OCI-LY3 (cell line): ENCODE measurements around the gene PRKCE.

Experiments used
- H2AFZ ChIP-seq: fragments of 200-600, 300-600 bp; shearing (Covaris generic); 2 replicates; pipeline ENCODE4 v1.6.0; 2014; ENCODE audit warnings: antibody characterized with exemption, low read depth, low read length
- H3K27ac ChIP-seq: fragments of 200-600, 300-600 bp; sonication (generic); 2 replicates; pipeline ENCODE4 v1.5.1; 2014; ENCODE audit warnings: mild to moderate bottlenecking, low read length, moderate library complexity, mixed read lengths
- H3K27me3 ChIP-seq: fragments of 200-600, 300-600 bp; sonication (generic); 2 replicates; pipeline ENCODE4 v1.6.1; 2014; ENCODE audit warnings: low read depth, low read length, mixed read lengths
- H3K36me3 ChIP-seq: fragments of 200-600, 300-600 bp; sonication (generic); replicated peaks from 2 replicates; pipeline ENCODE3; 2014; ENCODE audit warnings: low read depth, low read length, mixed read lengths
- H3K4me1 ChIP-seq: fragments of 300-600, 200-600 bp; sonication (generic); 2 replicates; pipeline ENCODE4 v1.6.1; 2014; ENCODE audit warnings: low read length, mixed read lengths
- H3K4me2 ChIP-seq: fragments of 200-600, 300-600 bp; sonication (generic); 2 replicates; pipeline ENCODE4 v1.6.1; 2014; ENCODE audit warnings: low read length, mixed read lengths
- H3K4me3 ChIP-seq: fragments of 300-600, 200-600 bp; sonication (generic); 2 replicates; pipeline ENCODE4 v1.5.1; 2014; ENCODE audit warnings: antibody characterized with exemption, mild to moderate bottlenecking, low read length, moderate library complexity
- H3K79me2 ChIP-seq: fragments of 300-600, 200-600 bp; shearing (Covaris generic); 2 replicates; pipeline ENCODE4 v1.6.1; 2014; ENCODE audit warnings: mild to moderate bottlenecking, low read length, mixed read lengths
- H3K9ac ChIP-seq: fragments of 300-600, 200-600 bp; shearing (Covaris generic); 2 replicates; pipeline ENCODE4 v1.6.0; 2014; ENCODE audit warnings: mild to moderate bottlenecking, low read length, moderate library complexity
- H3K9me3 ChIP-seq: fragments of 200-600, 300-600 bp; shearing (Covaris generic); 2 replicates; pipeline ENCODE4 v1.6.1; 2014; ENCODE audit warnings: low read length, mixed read lengths; ENCODE audit not compliant: insufficient read depth
- H4K20me1 ChIP-seq: fragments of 200-600, 300-600 bp; sonication (generic); 2 replicates; pipeline ENCODE4 v1.6.1; 2016; ENCODE audit warnings: low read length, mixed read lengths; ENCODE audit not compliant: insufficient read depth
- CTCF ChIP-seq: fragments of 200-600, 300-600 bp; sonication (generic); IDR thresholded peaks from 2 replicates; pipeline ENCODE4 v1.5.1; 2014; ENCODE audit warnings: antibody characterized with exemption, low read length, low read depth
- EZH2phosphoT487 ChIP-seq: fragments of 200-600 bp; shearing (Covaris generic); IDR thresholded peaks from 2 replicates; pipeline ENCODE4 v1.6.1; 2018; ENCODE audit warnings: antibody characterized with exemption, mixed run types, low read depth

Gene PRKCE

GRCh38 chr2:46171411-46171953 lies 520.0 kb downstream of the PRKCE start:
- Histone ChIP-seq H3K27me3 (no peaks in the 10 kb centered on the region), H3K4me1 (no peaks in the 10 kb centered on the region), H2AFZ (no peak overlapping the region), H3K79me2 (no peaks in the 10 kb centered on the region), H3K4me3 (no peak overlapping the region), H3K36me3 (no peaks in the 10 kb centered on the region), H3K9ac (no peak overlapping the region), H4K20me1 (no peaks in the 10 kb centered on the region), H3K4me2 (no peak overlapping the region), H3K27ac (no peak overlapping the region), H3K9me3 (no peaks in the 10 kb centered on the region)
- TF ChIP-seq CTCF (no peak), EZH2phosphoT487 (no peak)

GRCh38 chr2:46171996-46172546 lies 520.6 kb downstream of the PRKCE start:
- Histone ChIP-seq H2AFZ (no peak overlapping the region), H3K4me3 (no peak overlapping the region), H3K9me3 (no peaks in the 10 kb centered on the region), H3K27ac (no peak overlapping the region), H3K36me3 (no peaks in the 10 kb centered on the region), H3K27me3 (no peaks in the 10 kb centered on the region), H3K4me1 (no peaks in the 10 kb centered on the region), H3K9ac (no peak overlapping the region), H3K79me2 (no peaks in the 10 kb centered on the region), H4K20me1 (no peaks in the 10 kb centered on the region), H3K4me2 (no peak overlapping the region)
- TF ChIP-seq CTCF = no peak
- TF ChIP-seq EZH2phosphoT487 = no peak

GRCh38 chr2:46173030-46173429 lies 521.6 kb downstream of the PRKCE start:
- no peaks in the 10 kb centered on the region for H4K20me1 ChIP-seq
- H3K4me1 ChIP-seq = no peaks in the 10 kb centered on the region
- no peak overlapping the region for H3K27ac ChIP-seq
- no peak overlapping the region for H3K4me2 ChIP-seq
- TF ChIP-seq EZH2phosphoT487 (no peak), CTCF (no peak)
- H2AFZ ChIP-seq = no peak overlapping the region
- no peaks in the 10 kb centered on the region for H3K27me3 ChIP-seq
- H3K4me3 ChIP-seq = no peak overlapping the region
- H3K9me3 ChIP-seq = no peaks in the 10 kb centered on the region
- H3K79me2 ChIP-seq = no peaks in the 10 kb centered on the region
- H3K36me3 ChIP-seq = no peaks in the 10 kb centered on the region
- H3K9ac ChIP-seq = no peak overlapping the region

GRCh38 chr2:46173636-46174250 lies 522.3 kb downstream of the PRKCE start:
- Histone ChIP-seq H3K9me3 (no peaks in the 10 kb centered on the region), H4K20me1 (no peaks in the 10 kb centered on the region), H3K27me3 (no peaks in the 10 kb centered on the region), H3K9ac (no peak overlapping the region), H2AFZ (no peak overlapping the region), H3K4me2 (no peak overlapping the region), H3K27ac (no peak overlapping the region), H3K79me2 (no peaks in the 10 kb centered on the region), H3K4me3 (no peak overlapping the region), H3K36me3 (no peaks in the 10 kb centered on the region), H3K4me1 (no peaks in the 10 kb centered on the region)
- no peak for TF ChIP-seq EZH2phosphoT487
- TF ChIP-seq CTCF = no peak
